Neural crest cell (in vitro differentiated cells): ENCODE data around the gene ZNF692. TPM values are rescaled to one million over a fixed set of nuclear protein-coding genes. Genes with fewer than 3 reads are reported as not detected.

Source experiments
- DNase-seq: peaks from one replicate; pipeline ENCODE4 v3.0.0; 2021; ENCODE audit warnings: low read depth, mixed read lengths, low spot score
- H3K27ac Mint-ChIP-seq: one replicate; pipeline ENCODE4 v1.8.0; 2021; ENCODE audit warnings: mild to moderate bottlenecking, mixed read lengths; ENCODE audit not compliant: unreplicated experiment
- H3K27me3 Mint-ChIP-seq: 2 replicates; pipeline ENCODE4 v1.8.0; 2021; ENCODE audit warnings: low read depth, mild to moderate bottlenecking, mixed read lengths
- H3K36me3 Mint-ChIP-seq: 2 replicates; pipeline ENCODE4 v1.8.0; 2021; ENCODE audit warnings: low read depth, mild to moderate bottlenecking, mixed read lengths
- H3K4me1 Mint-ChIP-seq: 2 replicates; pipeline ENCODE4 v1.8.0; 2021; ENCODE audit warnings: mixed read lengths
- H3K4me3 Mint-ChIP-seq: one replicate; pipeline ENCODE4 v1.8.0; 2021; ENCODE audit warnings: mild to moderate bottlenecking, mixed read lengths
- H3K9me3 Mint-ChIP-seq: 2 replicates; pipeline ENCODE4 v1.8.0; 2021; ENCODE audit warnings: mixed read lengths
- CTCF ChIP-seq: fragments of 200-600 bp; sonication (generic); conservative IDR thresholded peaks from 2 replicates; pipeline ENCODE4 v1.5.0; 2021; ENCODE audit warnings: antibody characterized with exemption, mild to moderate bottlenecking
- total RNA-seq: library from RNA; stranded (reverse); gene quantifications from 2 replicates; pipeline ENCODE4 v1.2.1, GENCODE V29; 2021

Gene ZNF692
- total RNA-seq, 1 donor from 2014 or later: 72.8 TPM

GRCh38 chr1:248840946-248841345 lies 17.9 kb downstream of the ZNF692 start:
- H3K9me3 Mint-ChIP-seq: no peaks in the 10 kb centered on the region
- H3K4me1 Mint-ChIP-seq: peaks cover 21% of the 10 kb centered on the region
- H3K27ac Mint-ChIP-seq: no peak overlapping the region
- TF ChIP-seq CTCF: no peak
- H3K36me3 Mint-ChIP-seq: no peaks in the 10 kb centered on the region
- peak overlapping the region; percentile 76 for H3K4me3 Mint-ChIP-seq
- H3K27me3 Mint-ChIP-seq: no peaks in the 10 kb centered on the region
- no peak for DNase-seq

- TF ChIP-seq CTCF: no peak
- Mint-ChIP-seq H3K36me3 (no peaks in the 10 kb centered on the region), H3K27ac (peak overlapping the region; percentile 98), H3K4me3 (no peak overlapping the region), H3K27me3 (no peaks in the 10 kb centered on the region), H3K4me1 (peaks cover 21% of the 10 kb centered on the region), H3K9me3 (no peaks in the 10 kb centered on the region)
- no peak for DNase-seq
Observed at GRCh38 chr1:248839168-248839555, 19.7 kb downstream of the ZNF692 start.

GRCh38 chr1:248838357-248839167 lies 20.3 kb downstream of the ZNF692 start:
- H3K27me3 Mint-ChIP-seq: no peaks in the 10 kb centered on the region
- no peaks in the 10 kb centered on the region for H3K36me3 Mint-ChIP-seq
- peaks cover 21% of the 10 kb centered on the region for H3K4me1 Mint-ChIP-seq
- TF ChIP-seq CTCF: no peak
- no peaks in the 10 kb centered on the region for H3K9me3 Mint-ChIP-seq
- H3K27ac Mint-ChIP-seq: peak overlapping the region; percentile 98
- H3K4me3 Mint-ChIP-seq: no peak overlapping the region
- peak; percentile 77 for DNase-seq

GRCh38 chr1:248837781-248838356 lies 21.0 kb downstream of the ZNF692 start, which contains the start of gene ZNF672:
Gene ZNF672 (plus strand): TSS chr1:248838224. CDS start chr1:248847275, 9,051 bp downstream.
- H3K27me3 Mint-ChIP-seq: no peaks in the 10 kb centered on the region
- peaks cover 21% of the 10 kb centered on the region for H3K4me1 Mint-ChIP-seq
- DNase-seq: peak; percentile 91
- no peaks in the 10 kb centered on the region for H3K9me3 Mint-ChIP-seq
- H3K4me3 Mint-ChIP-seq: no peak within 1 kb of the TSS
- H3K36me3 Mint-ChIP-seq: no peaks in the 10 kb centered on the region
- peak within 1 kb of the TSS; percentile 98 for H3K27ac Mint-ChIP-seq
- no peak for TF ChIP-seq CTCF

- no peak for TF ChIP-seq CTCF
- H3K36me3 Mint-ChIP-seq: no peaks in the 10 kb centered on the region
- peaks cover 5% of the 10 kb centered on the region for H3K27me3 Mint-ChIP-seq
- H3K4me1 Mint-ChIP-seq: peaks cover 21% of the 10 kb centered on the region
- H3K4me3 Mint-ChIP-seq: no peak overlapping the region
- no peak for DNase-seq
- H3K27ac Mint-ChIP-seq: no peak overlapping the region
- no peaks in the 10 kb centered on the region for H3K9me3 Mint-ChIP-seq
Observed at GRCh38 chr1:248837045-248837780, 21.7 kb downstream of the ZNF692 start.
